Thyroid gland (tissue), 4 donors: ENCODE results near the gene PCGF1. TPM values are rescaled to one million over a fixed set of nuclear protein-coding genes. Genes with fewer than 3 reads are reported as not detected.
A peak's percentile ranks its signal among the peaks of the same experiment; 100 is the strongest.
"Not testable (repeated sequence)": the region's sequence is repeated elsewhere in the genome, so short reads cannot be mapped to it uniquely, and the experiment has no call there.

Experiments used
- DNase-seq, 2 donors: peaks; one replicate each; pipeline ENCODE4 v3.0.0-alpha.2; 2019
- H3K27ac ChIP-seq, 3 donors: fragments of 200-600 bp; sonication (generic); 1 replicate in 2 of 3; 2 replicates in 1 of 3; pipeline ENCODE4 v1.5.1; 2016 to 2019; ENCODE audit warnings: mild to moderate bottlenecking in 1 of 3, moderate library complexity in 1 of 3
- H3K27me3 ChIP-seq: fragments of 200-600 bp; sonication (generic); one replicate; pipeline ENCODE4 v1.5.1; 2019
- H3K36me3 ChIP-seq, 2 donors: fragments of 200-600 bp; sonication (generic); one replicate each; pipeline ENCODE4 v1.5.1; 2016 to 2019
- H3K4me1 ChIP-seq, 2 donors: fragments of 200-600 bp; sonication (generic); one replicate each; pipeline ENCODE4 v1.5.1; 2017 to 2019
- H3K4me3 ChIP-seq, 3 donors: fragments of 200-600 bp; sonication (generic); replicated peaks in 1 of 3; 1 replicate in 2 of 3; 2 replicates in 1 of 3; pipeline ENCODE4 v1.5.1; 2016; ENCODE audit warnings: mild to moderate bottlenecking in 1 of 3
- H3K9me3 ChIP-seq: fragments of 200-600 bp; sonication (generic); one replicate; pipeline ENCODE4 v1.5.1; 2017
- POLR2A ChIP-seq, 2 donors: fragments of 450-650 bp; IDR thresholded peaks; one replicate each; pipeline ENCODE4 v1.6.1; 2017; ENCODE audit warnings: antibody characterized with exemption in 2 of 2, mild to moderate bottlenecking in 2 of 2, moderate library complexity in 1 of 2
- WGBS, 2 donors: methylation state at CpG; one replicate each; pipeline ENCODE4 v1.1.5; 2017; 5-methylcytosine and 5-hydroxymethylcytosine counted together
- intact Hi-C: fragments of 100-400 bp; cut with DNase I; formaldehyde crosslinking; loops from one replicate; pipeline ENCODE4 v1.15.1; 2023
- total RNA-seq, 4 donors: library from RNA; depleted of rRNA; stranded (reverse); fragments of >200 nt; gene quantifications; one replicate each; pipeline ENCODE4 v1.2.3, GENCODE V29; 2016
- TF ChIP-seq, protein P1 (sequence below), 6 experiments: fragments of 200-600 bp in 3 of 6; fragments of 450-650 bp in 3 of 6; sonication (generic) in 3 of 6; IDR thresholded peaks; one replicate each; pipeline ENCODE4 v1.5.1; 2016 to 2019; ENCODE audit warnings: antibody characterized with exemption in 6 of 6, mild to moderate bottlenecking in 2 of 6, inconsistent platforms in 1 of 6, moderate library complexity in 1 of 6

PCGF1 gene
- total RNA-seq, 4 donors from 2014 or later, result 11.0 to 25.9 (median 17.1) TPM

DNA sequence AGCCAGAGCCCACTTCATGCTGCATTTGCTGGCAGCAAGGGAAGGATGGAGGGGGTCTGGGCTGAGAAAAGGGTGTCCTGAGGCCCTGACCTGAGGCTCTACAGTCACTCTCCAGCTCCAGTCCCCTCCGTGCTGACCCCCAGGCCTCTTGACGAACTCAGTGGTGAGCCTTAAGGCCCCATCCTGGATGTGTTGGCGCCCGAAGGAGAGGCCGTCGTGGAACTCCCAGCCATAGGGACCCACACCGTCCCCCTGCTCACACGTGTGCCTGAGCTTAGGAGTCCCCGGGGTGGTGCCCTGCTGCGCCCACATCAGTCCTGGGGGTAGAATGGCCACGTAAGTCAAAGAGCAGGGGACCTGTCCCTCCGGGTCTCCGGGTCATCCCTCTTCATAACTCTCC is 43.1 kb downstream of the PCGF1 start:
- TF ChIP-seq, protein P1, sequence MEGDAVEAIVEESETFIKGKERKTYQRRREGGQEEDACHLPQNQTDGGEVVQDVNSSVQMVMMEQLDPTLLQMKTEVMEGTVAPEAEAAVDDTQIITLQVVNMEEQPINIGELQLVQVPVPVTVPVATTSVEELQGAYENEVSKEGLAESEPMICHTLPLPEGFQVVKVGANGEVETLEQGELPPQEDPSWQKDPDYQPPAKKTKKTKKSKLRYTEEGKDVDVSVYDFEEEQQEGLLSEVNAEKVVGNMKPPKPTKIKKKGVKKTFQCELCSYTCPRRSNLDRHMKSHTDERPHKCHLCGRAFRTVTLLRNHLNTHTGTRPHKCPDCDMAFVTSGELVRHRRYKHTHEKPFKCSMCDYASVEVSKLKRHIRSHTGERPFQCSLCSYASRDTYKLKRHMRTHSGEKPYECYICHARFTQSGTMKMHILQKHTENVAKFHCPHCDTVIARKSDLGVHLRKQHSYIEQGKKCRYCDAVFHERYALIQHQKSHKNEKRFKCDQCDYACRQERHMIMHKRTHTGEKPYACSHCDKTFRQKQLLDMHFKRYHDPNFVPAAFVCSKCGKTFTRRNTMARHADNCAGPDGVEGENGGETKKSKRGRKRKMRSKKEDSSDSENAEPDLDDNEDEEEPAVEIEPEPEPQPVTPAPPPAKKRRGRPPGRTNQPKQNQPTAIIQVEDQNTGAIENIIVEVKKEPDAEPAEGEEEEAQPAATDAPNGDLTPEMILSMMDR (IDR thresholded peaks at IDR 0.05), result no peak
- TF ChIP-seq POLR2A (IDR thresholded peaks at IDR 0.05), result no peak
- Histone ChIP-seq H3K27me3 (no peaks in the 10 kb centered on the region), H3K36me3 (peaks cover 7 to 12% of the 10 kb centered on the region in 2 donors), H3K4me1 (peaks cover 12 to 13% of the 10 kb centered on the region in 2 donors), H3K4me3 (peak overlapping the region; percentile 22 to 94 (median 91)), H3K9me3 (no peaks in the 10 kb centered on the region), H3K27ac (peak overlapping the region in 2 of 3 donors; percentile 16 to 67)
- 4 to 8% methylated on average over 2 to 13 of the region's 13 CpGs for WGBS, 2 donors
- intact Hi-C loops, result no loop called here
- DNase-seq, result peak in 1 of 2 donors; percentile 8

DNA sequence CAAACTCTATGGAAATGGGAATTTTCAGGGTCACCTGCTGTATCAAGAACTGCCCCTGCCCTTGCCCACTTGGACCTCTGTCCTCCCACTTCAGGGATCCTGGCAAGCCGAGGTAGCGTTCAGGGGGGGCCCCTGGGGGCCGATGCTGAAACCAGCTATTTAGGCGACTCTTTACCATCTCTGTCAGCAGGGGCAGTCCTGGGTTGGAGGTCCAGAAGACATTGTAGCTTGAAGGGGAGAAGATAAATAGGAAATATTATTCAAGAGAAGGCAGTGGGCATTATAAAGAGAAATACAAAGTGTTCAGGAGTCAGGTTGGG is 44.7 kb downstream of the PCGF1 start:
- Histone ChIP-seq H3K27ac (no peak overlapping the region), H3K4me3 (no peak overlapping the region), H3K9me3 (no peaks in the 10 kb centered on the region), H3K27me3 (no peaks in the 10 kb centered on the region), H3K36me3 (peaks cover 7 to 12% of the 10 kb centered on the region in 2 donors), H3K4me1 (peaks cover 18% of the 10 kb centered on the region in 2 donors)
- intact Hi-C loops, result no loop called here
- 76 to 77% methylated on average over 4 of the region's 4 CpGs for WGBS, 2 donors
- no peak for TF ChIP-seq POLR2A (IDR thresholded peaks at IDR 0.05)
- DNase-seq, result no peak

DNA sequence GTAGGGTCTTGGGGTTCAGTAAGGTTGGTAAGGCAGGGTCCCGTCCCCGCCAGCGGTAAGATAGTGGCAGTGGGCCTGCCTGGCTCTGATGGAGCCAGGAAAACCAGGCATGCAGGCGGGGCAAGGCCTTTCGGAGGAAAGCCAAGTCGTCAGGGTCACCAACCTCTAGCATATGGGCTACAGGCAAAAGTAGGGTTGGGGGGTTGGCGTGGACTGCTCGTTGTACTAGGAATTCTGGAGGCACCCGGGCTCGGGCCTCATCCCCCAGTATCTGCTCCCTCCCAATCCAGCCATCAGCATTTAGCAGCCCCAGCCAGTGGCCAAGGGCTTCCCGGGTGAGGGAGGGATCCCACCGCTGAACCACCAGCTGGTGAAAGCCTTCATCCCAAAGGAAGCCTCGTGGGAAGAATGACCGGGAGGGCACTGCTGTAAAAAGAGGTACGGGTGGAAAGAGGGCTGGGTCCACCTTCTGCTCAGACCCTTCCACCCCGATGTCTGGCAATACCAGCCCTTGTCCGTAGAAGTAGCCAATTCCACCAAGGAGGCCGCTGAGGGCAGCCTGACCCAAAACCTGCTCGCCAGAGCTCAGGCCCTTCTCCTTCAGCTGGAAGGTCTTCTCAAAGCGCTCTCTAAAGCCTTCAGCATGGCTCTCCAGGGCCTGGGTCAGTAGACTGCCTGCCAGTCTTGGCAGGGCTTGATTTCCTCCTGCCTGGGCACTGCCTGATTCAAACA is 45.3 kb downstream of the PCGF1 start:
- Histone ChIP-seq H3K4me1 (peaks cover 19 to 20% of the 10 kb centered on the region in 2 donors), H3K9me3 (no peaks in the 10 kb centered on the region), H3K4me3 (no peak overlapping the region), H3K27me3 (no peaks in the 10 kb centered on the region), H3K36me3 (peaks cover 7 to 12% of the 10 kb centered on the region in 2 donors), H3K27ac (no peak overlapping the region)
- DNase-seq, result no peak
- intact Hi-C loops, result no loop called here
- WGBS, 2 donors, result 92 to 94% methylated on average over 10 to 18 of the region's 20 CpGs
- TF ChIP-seq, protein P1 (IDR thresholded peaks at IDR 0.05), result no peak
- TF ChIP-seq POLR2A (IDR thresholded peaks at IDR 0.05), result no peak

DNA sequence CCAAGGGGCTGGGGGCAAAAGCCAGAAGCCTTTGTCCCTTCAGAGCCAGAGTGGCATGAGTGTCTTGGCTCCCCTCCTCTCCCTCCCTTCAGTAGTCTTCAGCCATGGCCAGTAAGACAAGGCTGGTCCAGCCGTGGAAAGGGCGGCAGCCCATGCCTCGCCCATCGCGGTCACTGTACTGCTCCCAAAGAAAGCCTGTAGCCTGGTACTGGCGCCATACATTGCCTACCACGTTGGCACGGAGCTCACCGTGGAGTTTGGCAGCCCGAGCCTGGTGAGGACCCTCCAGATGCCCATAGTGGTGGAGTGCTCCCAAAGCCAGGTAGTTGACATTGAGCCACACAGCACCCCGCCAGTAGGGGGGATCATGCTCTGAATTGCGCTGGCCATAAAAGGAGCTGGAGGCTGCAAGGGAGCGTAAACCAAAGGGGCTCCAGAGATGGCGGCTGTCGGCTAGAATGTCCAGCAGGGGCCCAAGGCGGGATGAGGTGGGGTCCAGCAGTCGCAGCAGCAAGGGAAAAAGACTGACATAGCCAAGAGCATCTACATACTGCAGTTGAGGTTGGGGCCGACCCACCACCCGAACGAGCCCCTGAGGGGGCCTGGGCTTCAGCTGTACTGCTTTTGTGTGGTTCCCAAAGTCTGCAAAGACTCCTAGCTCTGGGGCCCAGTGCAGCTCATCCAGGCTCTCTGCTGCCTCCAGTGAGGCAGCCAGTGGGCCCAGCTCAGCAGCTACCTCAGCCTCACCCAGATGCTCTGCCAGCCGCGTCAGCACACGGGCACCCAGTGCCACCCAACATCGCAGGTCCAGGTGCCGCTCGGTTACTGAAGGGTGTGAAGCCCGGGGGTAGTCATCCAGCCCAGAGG is 46.1 kb downstream of the PCGF1 start:
- no peaks in the 10 kb centered on the region for H3K27me3 ChIP-seq
- 89 to 96% methylated on average over 17 to 26 of the region's 27 CpGs for WGBS, 2 donors
- intact Hi-C loops, result no loop called here
- TF ChIP-seq, protein P1 (IDR thresholded peaks at IDR 0.05), result no peak
- TF ChIP-seq POLR2A (IDR thresholded peaks at IDR 0.05), result no peak
- DNase-seq, result no peak
- H3K4me3 ChIP-seq, result no peak overlapping the region
- H3K9me3 ChIP-seq, result no peaks in the 10 kb centered on the region
- peaks cover 26 to 27% of the 10 kb centered on the region in 2 donors for H3K4me1 ChIP-seq
- H3K36me3 ChIP-seq, result peaks cover 7 to 12% of the 10 kb centered on the region in 2 donors
- H3K27ac ChIP-seq, result no peak overlapping the region

DNA sequence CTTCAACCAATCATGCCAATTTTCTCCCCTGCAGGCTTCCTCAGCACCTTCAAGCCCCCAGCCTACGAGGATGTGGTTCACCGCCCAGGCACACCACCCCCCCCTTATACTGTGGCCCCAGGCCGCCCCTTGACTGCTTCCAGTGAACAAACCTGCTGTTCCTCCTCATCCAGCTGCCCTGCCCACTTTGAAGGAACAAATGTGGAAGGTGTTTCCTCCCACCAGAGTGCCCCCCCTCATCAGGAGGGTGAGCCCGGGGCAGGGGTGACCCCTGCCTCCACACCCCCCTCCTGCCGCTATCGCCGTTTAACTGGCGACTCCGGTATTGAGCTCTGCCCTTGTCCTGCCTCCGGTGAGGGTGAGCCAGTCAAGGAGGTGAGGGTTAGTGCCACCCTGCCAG is 47.3 kb downstream of the PCGF1 start:
- intact Hi-C loops, H3K27ac ChIP-seq, DNase-seq, H3K27me3 ChIP-seq, H3K4me3 ChIP-seq, H3K9me3 ChIP-seq: not testable (repeated sequence)
- peaks cover 7 to 12% of the 10 kb centered on the region in 2 donors for H3K36me3 ChIP-seq
- 70 to 86% methylated on average over 9 to 10 of the region's 10 CpGs for WGBS, 2 donors
- H3K4me1 ChIP-seq, result peaks cover 31 to 38% of the 10 kb centered on the region in 2 donors

DNA sequence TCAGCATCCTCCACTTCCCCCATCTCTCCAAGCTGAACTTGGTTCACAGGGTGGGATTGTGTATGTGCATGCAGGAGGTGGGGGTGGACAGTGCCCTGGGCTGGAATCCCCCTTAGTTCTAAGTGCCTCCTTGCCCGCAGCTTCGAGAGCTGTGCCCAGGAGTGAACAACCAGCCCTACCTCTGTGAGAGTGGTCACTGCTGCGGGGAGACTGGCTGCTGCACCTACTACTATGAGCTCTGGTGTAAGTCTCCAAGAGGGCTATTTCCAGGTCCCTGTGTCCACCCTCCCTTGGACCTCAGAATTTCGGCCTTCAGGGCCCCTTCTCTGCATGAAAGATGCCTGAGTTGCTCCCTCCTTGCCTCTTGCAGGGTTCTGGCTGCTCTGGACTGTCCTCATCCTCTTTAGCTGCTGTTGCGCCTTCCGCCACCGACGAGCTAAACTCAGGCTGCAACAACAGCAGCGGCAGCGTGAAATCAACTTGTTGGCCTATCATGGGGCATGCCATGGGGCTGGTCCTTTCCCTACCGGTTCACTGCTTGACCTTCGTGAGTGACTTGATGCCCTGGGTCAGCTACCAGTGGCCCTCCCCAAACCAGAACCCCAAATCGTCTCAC is 47.9 kb downstream of the PCGF1 start:
- H3K4me1 ChIP-seq, result peaks cover 31 to 38% of the 10 kb centered on the region in 2 donors
- H3K27ac ChIP-seq, result not testable (repeated sequence)

More for the DNA sequence above, 47.9 kb downstream of the PCGF1 start:
- WGBS, 2 donors, result 74 to 86% methylated on average over 10 to 13 of the region's 13 CpGs
- DNase-seq, intact Hi-C loops, H3K4me3 ChIP-seq, H3K27me3 ChIP-seq, H3K9me3 ChIP-seq: not testable (repeated sequence)
- peaks cover 7 to 12% of the 10 kb centered on the region in 2 donors for H3K36me3 ChIP-seq
